Lower leg skin (tissue), 3 donors: ENCODE measurements around the gene MAD2L1.

Source experiments
- CTCF ChIP-seq, 3 donors: fragments of 450-650 bp; IDR thresholded peaks; one replicate each; pipeline ENCODE4 v1.5.1; 2016; ENCODE audit warnings: antibody characterized with exemption in 3 of 3, mild to moderate bottlenecking in 3 of 3, moderate library complexity in 2 of 3
- POLR2A ChIP-seq, 2 donors: fragments of 450-650 bp; IDR thresholded peaks; one replicate each; pipeline ENCODE4 v1.6.1; 2016 to 2017; ENCODE audit warnings: antibody characterized with exemption in 2 of 2, mild to moderate bottlenecking in 1 of 2, moderate library complexity in 1 of 2

DNA sequence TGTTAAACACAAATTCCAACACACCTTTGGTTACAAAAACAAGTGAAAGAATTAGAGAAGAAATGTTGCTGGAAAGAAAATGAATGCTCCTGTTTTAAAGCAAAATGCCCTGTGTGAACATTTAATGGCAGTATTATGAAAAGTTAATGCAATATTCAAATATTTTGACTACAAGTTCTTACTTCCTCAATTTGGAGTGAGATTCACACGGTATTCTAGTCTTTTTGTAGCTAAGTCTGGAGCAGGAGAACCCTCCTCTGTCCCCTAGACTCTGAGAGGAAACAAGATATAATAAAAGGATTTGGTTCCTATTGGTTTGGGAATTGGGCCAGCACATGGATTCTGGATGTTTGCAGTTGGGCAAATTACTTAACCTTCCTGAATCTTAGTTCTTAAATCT, 12.7 kb downstream of the MAD2L1 start:
- TF ChIP-seq POLR2A (IDR thresholded peaks at IDR 0.05) (no peak), CTCF (IDR thresholded peaks at IDR 0.05) (no peak)
